Endothelial cell (in vitro differentiated cells): ENCODE measurements around the gene OSTC. TPM values are rescaled to one million over a fixed set of nuclear protein-coding genes. Genes with fewer than 3 reads are reported as not detected.
"Not testable (repeated sequence)": the region's sequence is repeated elsewhere in the genome, so short reads cannot be mapped to it uniquely, and the experiment has no call there.

ENCODE experiments used
- DNase-seq: peaks from one replicate; pipeline ENCODE4 v3.0.0; 2021; ENCODE audit warnings: low spot score
- H3K27ac Mint-ChIP-seq: one replicate; pipeline ENCODE4 v1.8.0; 2021; ENCODE audit warnings: mixed read lengths, inconsistent platforms; ENCODE audit not compliant: unreplicated experiment
- H3K27me3 Mint-ChIP-seq: one replicate; pipeline ENCODE4 v1.8.0; 2021; ENCODE audit warnings: mild to moderate bottlenecking, moderate library complexity, mixed read lengths, inconsistent platforms; ENCODE audit not compliant: unreplicated experiment
- H3K36me3 Mint-ChIP-seq: one replicate; pipeline ENCODE4 v1.8.0; 2021; ENCODE audit warnings: mild to moderate bottlenecking, low read depth, mixed read lengths, inconsistent platforms; ENCODE audit not compliant: unreplicated experiment
- H3K4me1 Mint-ChIP-seq: one replicate; pipeline ENCODE4 v1.8.0; 2021; ENCODE audit warnings: mild to moderate bottlenecking, mixed read lengths, inconsistent platforms; ENCODE audit not compliant: unreplicated experiment
- H3K4me3 Mint-ChIP-seq: one replicate; pipeline ENCODE4 v1.8.0; 2021; ENCODE audit warnings: mild to moderate bottlenecking, mixed read lengths, inconsistent platforms; ENCODE audit not compliant: unreplicated experiment
- H3K9me3 Mint-ChIP-seq: one replicate; pipeline ENCODE4 v1.8.0; 2021; ENCODE audit warnings: mixed read lengths, inconsistent platforms; ENCODE audit not compliant: unreplicated experiment
- total RNA-seq: library from RNA; stranded (reverse); fragmentation: NEBNext Ultra II Directional; extraction: Animal tissue kit (Norgen Biotek cat#: 25700); gene quantifications from one replicate; pipeline ENCODE4 v1.2.1, GENCODE V29; 2021; ENCODE audit not compliant: unreplicated experiment
- TF ChIP-seq, protein P1 (sequence below): fragments of 200-600 bp; sonication (generic); IDR thresholded peaks from one replicate; pipeline ENCODE4 v1.5.0; 2021; ENCODE audit warnings: antibody characterized with exemption; ENCODE audit not compliant: unreplicated experiment

The OSTC gene
- total RNA-seq, 1 donor from 2014 or later: 191 TPM

DNA sequence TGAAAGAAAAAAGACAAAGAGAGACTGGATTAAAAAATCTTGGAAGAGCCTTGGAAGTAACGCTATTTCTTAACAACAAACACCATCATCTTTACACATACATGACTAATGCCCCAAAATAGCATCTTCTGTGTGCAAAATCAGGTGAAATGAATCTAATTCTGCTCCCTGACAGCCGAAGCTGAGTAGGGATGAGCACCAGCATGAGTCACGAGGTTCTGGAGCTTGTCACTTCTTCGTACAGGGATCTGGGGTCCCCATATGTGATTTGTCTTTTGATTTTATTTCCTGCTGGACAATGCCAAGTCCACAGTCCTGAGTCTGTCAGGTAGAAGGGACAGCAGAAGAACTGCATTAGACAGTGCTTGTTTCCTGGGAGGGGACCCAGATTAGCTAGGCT is 55.9 kb downstream of the OSTC start:
- Mint-ChIP-seq H3K9me3 (no peaks in the 10 kb centered on the region), H3K27ac (peak overlapping the region; percentile 20), H3K4me1 (peaks cover 9% of the 10 kb centered on the region), H3K36me3 (no peaks in the 10 kb centered on the region), H3K4me3 (no peak overlapping the region), H3K27me3 (no peaks in the 10 kb centered on the region)
- no peak for DNase-seq
- TF ChIP-seq, protein P1, sequence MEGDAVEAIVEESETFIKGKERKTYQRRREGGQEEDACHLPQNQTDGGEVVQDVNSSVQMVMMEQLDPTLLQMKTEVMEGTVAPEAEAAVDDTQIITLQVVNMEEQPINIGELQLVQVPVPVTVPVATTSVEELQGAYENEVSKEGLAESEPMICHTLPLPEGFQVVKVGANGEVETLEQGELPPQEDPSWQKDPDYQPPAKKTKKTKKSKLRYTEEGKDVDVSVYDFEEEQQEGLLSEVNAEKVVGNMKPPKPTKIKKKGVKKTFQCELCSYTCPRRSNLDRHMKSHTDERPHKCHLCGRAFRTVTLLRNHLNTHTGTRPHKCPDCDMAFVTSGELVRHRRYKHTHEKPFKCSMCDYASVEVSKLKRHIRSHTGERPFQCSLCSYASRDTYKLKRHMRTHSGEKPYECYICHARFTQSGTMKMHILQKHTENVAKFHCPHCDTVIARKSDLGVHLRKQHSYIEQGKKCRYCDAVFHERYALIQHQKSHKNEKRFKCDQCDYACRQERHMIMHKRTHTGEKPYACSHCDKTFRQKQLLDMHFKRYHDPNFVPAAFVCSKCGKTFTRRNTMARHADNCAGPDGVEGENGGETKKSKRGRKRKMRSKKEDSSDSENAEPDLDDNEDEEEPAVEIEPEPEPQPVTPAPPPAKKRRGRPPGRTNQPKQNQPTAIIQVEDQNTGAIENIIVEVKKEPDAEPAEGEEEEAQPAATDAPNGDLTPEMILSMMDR: no peak

- Mint-ChIP-seq H3K27ac (no peak overlapping the region), H3K27me3 (no peaks in the 10 kb centered on the region), H3K4me3 (no peak overlapping the region), H3K4me1 (peaks cover 3% of the 10 kb centered on the region), H3K36me3 (no peaks in the 10 kb centered on the region), H3K9me3 (no peaks in the 10 kb centered on the region)
- DNase-seq: no peak
- TF ChIP-seq, protein P1: no peak
Observed at GRCh38 chr4:108709234-108709633, 58.8 kb downstream of the OSTC start.

GRCh38 chr4:108709722-108710121 is 59.3 kb downstream of the OSTC start:
- TF ChIP-seq, protein P1: no peak
- no peaks in the 10 kb centered on the region for H3K27me3 Mint-ChIP-seq
- no peak overlapping the region for H3K4me3 Mint-ChIP-seq
- H3K27ac Mint-ChIP-seq: no peak overlapping the region
- H3K36me3 Mint-ChIP-seq: no peaks in the 10 kb centered on the region
- no peaks in the 10 kb centered on the region for H3K9me3 Mint-ChIP-seq
- H3K4me1 Mint-ChIP-seq: peaks cover 3% of the 10 kb centered on the region
- no peak for DNase-seq

DNA sequence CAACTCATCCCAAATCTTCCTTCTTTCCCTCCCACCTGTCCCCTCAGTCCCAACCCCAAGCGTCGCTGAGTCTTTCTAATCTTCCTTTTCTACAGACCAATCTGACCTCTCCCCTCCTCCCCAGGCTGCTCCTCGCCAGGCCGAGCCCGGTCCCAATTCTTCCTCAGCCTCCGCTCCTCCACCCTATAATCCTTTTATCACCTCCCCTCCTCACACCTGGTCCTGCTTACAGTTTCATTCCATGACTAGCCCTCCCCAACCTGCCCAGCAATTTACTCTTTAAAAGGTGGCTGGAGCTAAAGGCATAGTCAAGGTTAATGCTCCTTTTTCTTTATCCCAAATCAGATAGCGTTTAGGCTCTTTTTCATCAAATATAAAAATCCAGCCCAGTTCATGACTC is 60.2 kb downstream of the OSTC start:
- not testable (repeated sequence) for H3K4me3 Mint-ChIP-seq, H3K27ac Mint-ChIP-seq, H3K4me1 Mint-ChIP-seq, H3K27me3 Mint-ChIP-seq, H3K9me3 Mint-ChIP-seq, DNase-seq, H3K36me3 Mint-ChIP-seq

DNA sequence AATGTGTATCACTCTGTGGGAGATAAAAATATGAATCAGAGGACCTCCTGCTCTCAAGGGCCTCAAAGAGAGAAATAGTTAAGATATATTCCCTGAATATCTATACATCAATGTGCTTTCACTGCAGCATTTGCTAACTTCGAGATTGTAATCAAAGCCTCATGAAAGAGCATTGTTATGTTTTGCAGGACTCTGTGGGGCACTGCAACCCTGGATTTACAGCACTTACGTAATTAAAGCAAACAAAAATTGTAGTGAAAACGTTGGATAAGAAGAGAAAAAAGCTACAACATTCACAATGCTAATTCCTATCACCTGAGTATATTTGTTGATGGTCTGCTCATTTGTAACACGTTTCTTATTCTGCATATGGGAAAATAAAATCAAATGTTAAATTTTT is 64.5 kb downstream of the OSTC start:
- Mint-ChIP-seq H3K9me3 (no peaks in the 10 kb centered on the region), H3K27ac (no peak overlapping the region)

More for the DNA sequence above, 64.5 kb downstream of the OSTC start:
- H3K4me1 Mint-ChIP-seq: peaks cover 11% of the 10 kb centered on the region
- H3K27me3 Mint-ChIP-seq: no peaks in the 10 kb centered on the region
- no peak overlapping the region for H3K4me3 Mint-ChIP-seq
- no peaks in the 10 kb centered on the region for H3K36me3 Mint-ChIP-seq
- TF ChIP-seq, protein P1: no peak
- no peak for DNase-seq
